A549 (cell line): ENCODE measurements around the gene NLRX1.

Experiments used
- EHMT2 ChIP-seq: fragments of 200-600 bp; sonication (generic); IDR thresholded peaks from 2 replicates; pipeline ENCODE4 v1.6.1; 2016; ENCODE audit warnings: antibody characterized with exemption, low read depth, mild to moderate bottlenecking, moderate library complexity
- EP300 ChIP-seq, 2 experiments: fragments of >200 bp; sonication (Bioruptor Twin); formaldehyde crosslinking; IDR thresholded peaks; 2 replicates in 1 of 2; 3 replicates in 1 of 2; pipeline ENCODE4 v1.6.1; 2016 to 2017
- JUN ChIP-seq, 2 experiments: fragments of >200 bp; sonication (Bioruptor Twin); formaldehyde crosslinking; IDR thresholded peaks; 2 replicates in 1 of 2; 3 replicates in 1 of 2; pipeline ENCODE4 v1.6.1; 2016 to 2017
- POLR2A ChIP-seq: IDR thresholded peaks from 2 replicates; pipeline ENCODE4 v1.6.1; 2012; ENCODE audit warnings: mild to moderate bottlenecking, low read length
- RAD21 ChIP-seq, 2 experiments: fragments of >200 bp in 1 of 2; sonication (Bioruptor Twin) in 1 of 2; formaldehyde crosslinking in 1 of 2; IDR thresholded peaks in 1 of 2; conservative IDR thresholded peaks in 1 of 2; 2 replicates in 1 of 2; 3 replicates in 1 of 2; pipeline ENCODE4 v1.6.1; 2012 to 2018; ENCODE audit warnings: inconsistent platforms in 1 of 2
- TF ChIP-seq, protein P1 (sequence below): fragments of >200 bp; sonication (Bioruptor Twin); formaldehyde crosslinking; IDR thresholded peaks from 3 replicates; pipeline ENCODE4 v1.5.1; 2016
- TF ChIP-seq, protein P2 (sequence below): fragments of 150-350 bp; IDR thresholded peaks from 2 replicates; pipeline ENCODE4 v1.6.1; 2014; ENCODE audit warnings: low read depth, mild to moderate bottlenecking, low read length
- TF ChIP-seq, protein P3 (sequence below): IDR thresholded peaks from 2 replicates; pipeline ENCODE4 v1.6.1; 2012; ENCODE audit warnings: low read depth, borderline replicate concordance
- TF ChIP-seq, protein P4 (sequence below): IDR thresholded peaks from 2 replicates; pipeline ENCODE4 v1.6.1; 2012

DNA sequence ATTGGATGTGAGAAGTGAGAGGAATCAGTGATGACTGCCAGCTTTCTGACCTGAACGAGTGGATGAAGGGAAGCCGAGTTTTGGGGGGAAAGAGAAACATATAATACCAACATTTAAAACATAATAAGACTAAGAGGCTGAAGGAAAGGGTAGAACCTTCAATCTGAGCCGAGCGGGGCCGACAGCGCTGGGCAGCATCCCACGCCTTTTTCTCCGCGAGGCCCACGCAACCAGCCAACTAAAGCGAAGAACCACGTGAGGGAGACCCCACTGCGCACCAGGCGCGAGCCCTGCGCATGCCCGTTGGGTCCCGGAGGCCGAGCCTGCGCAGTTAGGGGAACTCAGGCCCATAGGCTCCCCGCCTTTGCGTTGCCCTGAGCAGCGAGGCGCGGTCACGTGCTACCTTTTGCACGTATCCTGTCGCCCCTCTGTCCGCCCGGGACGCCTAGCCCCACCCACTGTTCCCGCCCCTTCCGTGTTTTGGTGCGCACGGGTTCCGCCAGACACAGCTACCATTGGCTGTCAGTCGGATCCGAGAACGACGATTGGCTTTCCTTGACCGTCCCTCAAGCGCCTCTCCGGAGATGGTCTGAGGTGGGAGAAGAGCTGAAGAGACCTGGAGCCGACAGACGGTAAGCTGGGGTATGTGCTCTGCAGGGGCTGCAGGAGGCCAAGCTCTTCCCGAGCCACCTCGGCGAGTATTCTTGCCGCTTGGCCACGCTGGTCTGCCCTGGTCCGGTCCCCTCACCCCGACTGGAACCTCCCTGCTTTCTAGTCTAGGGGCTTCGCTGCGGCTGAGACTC lies 47.3 kb upstream of the NLRX1 start, which contains the start of gene HINFP:
- TF ChIP-seq POLR2A (peak; percentile 83), EP300 (IDR thresholded peaks at IDR 0.05) (no peak), RAD21 (conservative IDR thresholded peaks at IDR 0.05 in 1 of 2, IDR thresholded peaks at IDR 0.05 in 1 of 2) (no peak), JUN (IDR thresholded peaks at IDR 0.05) (peak; percentile 52 to 54; a peak in 3 of 5 replicates), EHMT2 (no peak)
- TF ChIP-seq, protein P1, sequence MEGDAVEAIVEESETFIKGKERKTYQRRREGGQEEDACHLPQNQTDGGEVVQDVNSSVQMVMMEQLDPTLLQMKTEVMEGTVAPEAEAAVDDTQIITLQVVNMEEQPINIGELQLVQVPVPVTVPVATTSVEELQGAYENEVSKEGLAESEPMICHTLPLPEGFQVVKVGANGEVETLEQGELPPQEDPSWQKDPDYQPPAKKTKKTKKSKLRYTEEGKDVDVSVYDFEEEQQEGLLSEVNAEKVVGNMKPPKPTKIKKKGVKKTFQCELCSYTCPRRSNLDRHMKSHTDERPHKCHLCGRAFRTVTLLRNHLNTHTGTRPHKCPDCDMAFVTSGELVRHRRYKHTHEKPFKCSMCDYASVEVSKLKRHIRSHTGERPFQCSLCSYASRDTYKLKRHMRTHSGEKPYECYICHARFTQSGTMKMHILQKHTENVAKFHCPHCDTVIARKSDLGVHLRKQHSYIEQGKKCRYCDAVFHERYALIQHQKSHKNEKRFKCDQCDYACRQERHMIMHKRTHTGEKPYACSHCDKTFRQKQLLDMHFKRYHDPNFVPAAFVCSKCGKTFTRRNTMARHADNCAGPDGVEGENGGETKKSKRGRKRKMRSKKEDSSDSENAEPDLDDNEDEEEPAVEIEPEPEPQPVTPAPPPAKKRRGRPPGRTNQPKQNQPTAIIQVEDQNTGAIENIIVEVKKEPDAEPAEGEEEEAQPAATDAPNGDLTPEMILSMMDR, result no peak
- TF ChIP-seq, protein P2, sequence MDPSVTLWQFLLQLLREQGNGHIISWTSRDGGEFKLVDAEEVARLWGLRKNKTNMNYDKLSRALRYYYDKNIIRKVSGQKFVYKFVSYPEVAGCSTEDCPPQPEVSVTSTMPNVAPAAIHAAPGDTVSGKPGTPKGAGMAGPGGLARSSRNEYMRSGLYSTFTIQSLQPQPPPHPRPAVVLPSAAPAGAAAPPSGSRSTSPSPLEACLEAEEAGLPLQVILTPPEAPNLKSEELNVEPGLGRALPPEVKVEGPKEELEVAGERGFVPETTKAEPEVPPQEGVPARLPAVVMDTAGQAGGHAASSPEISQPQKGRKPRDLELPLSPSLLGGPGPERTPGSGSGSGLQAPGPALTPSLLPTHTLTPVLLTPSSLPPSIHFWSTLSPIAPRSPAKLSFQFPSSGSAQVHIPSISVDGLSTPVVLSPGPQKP, result no peak
- TF ChIP-seq, protein P3, sequence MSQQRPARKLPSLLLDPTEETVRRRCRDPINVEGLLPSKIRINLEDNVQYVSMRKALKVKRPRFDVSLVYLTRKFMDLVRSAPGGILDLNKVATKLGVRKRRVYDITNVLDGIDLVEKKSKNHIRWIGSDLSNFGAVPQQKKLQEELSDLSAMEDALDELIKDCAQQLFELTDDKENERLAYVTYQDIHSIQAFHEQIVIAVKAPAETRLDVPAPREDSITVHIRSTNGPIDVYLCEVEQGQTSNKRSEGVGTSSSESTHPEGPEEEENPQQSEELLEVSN, result peak; percentile 95
- TF ChIP-seq, protein P4, sequence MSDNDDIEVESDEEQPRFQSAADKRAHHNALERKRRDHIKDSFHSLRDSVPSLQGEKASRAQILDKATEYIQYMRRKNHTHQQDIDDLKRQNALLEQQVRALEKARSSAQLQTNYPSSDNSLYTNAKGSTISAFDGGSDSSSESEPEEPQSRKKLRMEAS, result peak; percentile 98
